ENCODE results near the gene HMGCS1. TPM values are rescaled to one million over a fixed set of nuclear protein-coding genes. Genes with fewer than 3 reads are reported as not detected.

Gene HMGCS1
- polyA plus RNA-seq, 3 donors: 6.0 to 10.9 (median 7.8) TPM

GRCh38 chr5:43245724-43246385 is 67.4 kb downstream of the HMGCS1 start:
- Mint-ChIP-seq H3K9me3 (peaks cover 0 to 2% (median 0%) of the 10 kb centered on the region in 7 donors), H3K27ac (no peak overlapping the region), H3K4me1 (no peaks in the 10 kb centered on the region), H3K4me3 (peak overlapping the region in 1 of 2 donors; percentile 44), H3K27me3 (ENCODE audit: low read depth in 3 of 3) (peaks cover 4 to 22% (median 5%) of the 10 kb centered on the region in 3 donors), H3K36me3 (no peaks in the 10 kb centered on the region)
- H3K4me3 ChIP-seq (replicated peaks in 1 of 3; ENCODE audit: low read depth in 2 of 3, low read length in 3 of 3): no peak overlapping the region
- no peak for TF ChIP-seq CTCF (IDR thresholded peaks at IDR 0.05)
- no peak overlapping the region for H3K9ac ChIP-seq (ENCODE audit: insufficient read depth, low read length, poor library complexity, severe bottlenecking)
- H3K4me2 ChIP-seq (replicated peaks; ENCODE audit: extremely low read depth, low read length, poor library complexity, severe bottlenecking): no peak overlapping the region
- intact Hi-C loops (cut with micrococcal nuclease): no loop called here
- no peaks in the 10 kb centered on the region for H3K27me3 ChIP-seq (ENCODE audit: control insufficient read depth in 2 of 2, insufficient read depth in 2 of 2, low read length in 2 of 2)
- no peak for DNase-seq
- no peak overlapping the region for H3K27ac ChIP-seq (ENCODE audit: low read depth in 1 of 2, low read length in 2 of 2)
- H3K36me3 ChIP-seq (replicated peaks in 1 of 2; ENCODE audit: control insufficient read depth in 1 of 2, insufficient read depth in 2 of 2, low read length in 2 of 2): no peaks in the 10 kb centered on the region
- H3K9me3 ChIP-seq (replicated peaks in 1 of 2; ENCODE audit: control insufficient read depth in 1 of 2, insufficient read depth in 1 of 2, low read length in 2 of 2): no peaks in the 10 kb centered on the region
- H3K4me1 ChIP-seq (ENCODE audit: control insufficient read depth in 1 of 2, insufficient read depth in 2 of 2, low read length in 2 of 2): no peaks in the 10 kb centered on the region
- H4K20me1 ChIP-seq (ENCODE audit: insufficient read depth, low read length): no peaks in the 10 kb centered on the region
- no peak overlapping the region for H2AFZ ChIP-seq (ENCODE audit: insufficient read depth, low read depth, low read length, poor library complexity, severe bottlenecking)
- 98% methylated on average over 12 of the region's 19 CpGs for WGBS (ENCODE audit: insufficient coverage)
- H3K79me2 ChIP-seq (ENCODE audit: insufficient read depth, low read length): no peaks in the 10 kb centered on the region

GRCh38 chr5:43244823-43245565 is 68.2 kb downstream of the HMGCS1 start:
- no peak for DNase-seq
- Mint-ChIP-seq H3K27ac (peak overlapping the region in 1 of 7 donors; percentile 21), H3K9me3 (peaks cover 0 to 2% (median 0%) of the 10 kb centered on the region in 7 donors), H3K36me3 (no peaks in the 10 kb centered on the region), H3K4me1 (no peaks in the 10 kb centered on the region), H3K27me3 (ENCODE audit: low read depth in 3 of 3) (peaks cover 4 to 24% (median 5%) of the 10 kb centered on the region in 3 donors), H3K4me3 (no peak overlapping the region)
- Histone ChIP-seq H3K9ac (ENCODE audit: insufficient read depth, low read length, poor library complexity, severe bottlenecking) (no peak overlapping the region), H3K36me3 (replicated peaks in 1 of 2; ENCODE audit: control insufficient read depth in 1 of 2, insufficient read depth in 2 of 2, low read length in 2 of 2) (no peaks in the 10 kb centered on the region), H3K4me2 (replicated peaks; ENCODE audit: extremely low read depth, low read length, poor library complexity, severe bottlenecking) (no peak overlapping the region), H4K20me1 (ENCODE audit: insufficient read depth, low read length) (no peaks in the 10 kb centered on the region), H3K4me1 (ENCODE audit: control insufficient read depth in 1 of 2, insufficient read depth in 2 of 2, low read length in 2 of 2) (no peaks in the 10 kb centered on the region), H3K27me3 (ENCODE audit: control insufficient read depth in 2 of 2, insufficient read depth in 2 of 2, low read length in 2 of 2) (no peaks in the 10 kb centered on the region), H3K4me3 (replicated peaks in 1 of 3; ENCODE audit: low read depth in 2 of 3, low read length in 3 of 3) (no peak overlapping the region), H2AFZ (ENCODE audit: insufficient read depth, low read depth, low read length, poor library complexity, severe bottlenecking) (no peak overlapping the region), H3K79me2 (ENCODE audit: insufficient read depth, low read length) (no peaks in the 10 kb centered on the region), H3K27ac (ENCODE audit: low read depth in 1 of 2, low read length in 2 of 2) (no peak overlapping the region), H3K9me3 (replicated peaks in 1 of 2; ENCODE audit: control insufficient read depth in 1 of 2, insufficient read depth in 1 of 2, low read length in 2 of 2) (no peaks in the 10 kb centered on the region)
- TF ChIP-seq CTCF (IDR thresholded peaks at IDR 0.05): no peak
- intact Hi-C loops (cut with micrococcal nuclease): no loop called here
- 89% methylated on average over 6 of the region's 11 CpGs for WGBS (ENCODE audit: insufficient coverage)

Measured in CD14-positive monocyte (primary cell).